ENCODE measurements around the gene CARD19. TPM values are rescaled to one million over a fixed set of nuclear protein-coding genes. Genes with fewer than 3 reads are reported as not detected.

CARD19 gene
- total RNA-seq, 8 experiments from 2014 or later = 17.5 to 57.7 (median 30.1) TPM

GRCh38 chr9:93058355-93059010 lies 37.5 kb upstream of the CARD19 start, which contains the start of gene SUSD3:
SUSD3 (plus strand) TSS chr9:93058701; CDS start chr9:93058743, 42 bp downstream.
- in situ Hi-C loops (cut with MboI; ENCODE audit: low pct_unique_long_range_greater_than_20kb in 2 of 9, low sequenced_read_pairs in 9 of 9, unreplicated experiment in 9 of 9) = no loop called here
- H3K4me1 ChIP-seq (replicated peaks in 1 of 2) = peaks cover 3 to 10% of the 10 kb centered on the region in 2 donors
- H3K27ac ChIP-seq = no peak within 1 kb of the TSS
- H3K4me3 ChIP-seq = peak within 1 kb of the TSS in 1 of 5 donors; percentile 17
- WGBS, 10 experiments = no CpG with 5 or more reads among the region's 55 CpGs
- peak; percentile 48 to 88 (median 76) for ATAC-seq (replicated peaks in 6 of 8)

DNA sequence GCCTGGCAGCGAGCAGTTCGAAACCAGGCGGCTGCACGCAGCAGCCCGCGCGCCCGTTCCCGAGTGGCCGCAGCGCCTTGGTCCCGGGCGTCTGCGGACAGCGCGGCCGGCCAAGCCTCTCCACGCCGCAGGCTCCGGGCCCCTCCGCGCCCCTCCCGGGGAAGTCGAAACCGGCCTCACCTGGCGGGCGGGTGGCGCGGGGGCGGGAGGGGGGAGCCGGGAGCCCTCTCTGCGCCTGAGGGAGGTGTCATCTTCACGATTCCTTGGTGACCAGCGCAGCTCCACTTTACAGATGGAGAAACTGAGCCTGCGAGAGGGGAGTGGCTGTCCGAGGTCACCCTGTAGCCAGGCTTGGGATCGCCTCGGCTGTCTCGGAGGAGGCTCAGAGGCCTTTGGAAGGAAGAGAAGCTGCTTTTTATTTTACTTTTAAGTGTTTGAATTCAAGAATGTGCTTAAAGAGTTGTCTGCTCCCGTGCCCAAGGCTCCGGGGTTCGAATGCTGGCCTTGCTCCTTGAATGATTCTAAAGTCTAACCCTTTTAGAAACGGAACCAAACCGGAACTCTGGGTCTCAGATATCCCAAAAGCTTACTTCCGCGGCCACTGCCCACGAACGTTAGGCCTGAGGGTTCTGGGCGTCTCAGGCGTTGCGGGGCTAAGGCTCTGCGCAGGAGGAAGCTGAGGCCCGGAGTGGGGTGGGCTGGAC lies 36.9 kb upstream of the CARD19 start:
- peak in 1 of 8 experiments; percentile 5 for ATAC-seq (replicated peaks in 6 of 8)
- Histone ChIP-seq H3K27ac (no peak overlapping the region), H3K4me3 (peak overlapping the region in 1 of 5 donors; percentile 17), H3K4me1 (replicated peaks in 1 of 2) (peaks cover 3 to 10% of the 10 kb centered on the region in 2 donors)
- 73 to 100% (median 88%) methylated on average over 2 to 16 of the region's 53 CpGs; no CpG with 5 or more reads in 1 of the 10 experiments for WGBS, 10 experiments
- in situ Hi-C loops (cut with MboI; ENCODE audit: low pct_unique_long_range_greater_than_20kb in 2 of 9, low sequenced_read_pairs in 9 of 9, unreplicated experiment in 9 of 9) = no loop called here

DNA sequence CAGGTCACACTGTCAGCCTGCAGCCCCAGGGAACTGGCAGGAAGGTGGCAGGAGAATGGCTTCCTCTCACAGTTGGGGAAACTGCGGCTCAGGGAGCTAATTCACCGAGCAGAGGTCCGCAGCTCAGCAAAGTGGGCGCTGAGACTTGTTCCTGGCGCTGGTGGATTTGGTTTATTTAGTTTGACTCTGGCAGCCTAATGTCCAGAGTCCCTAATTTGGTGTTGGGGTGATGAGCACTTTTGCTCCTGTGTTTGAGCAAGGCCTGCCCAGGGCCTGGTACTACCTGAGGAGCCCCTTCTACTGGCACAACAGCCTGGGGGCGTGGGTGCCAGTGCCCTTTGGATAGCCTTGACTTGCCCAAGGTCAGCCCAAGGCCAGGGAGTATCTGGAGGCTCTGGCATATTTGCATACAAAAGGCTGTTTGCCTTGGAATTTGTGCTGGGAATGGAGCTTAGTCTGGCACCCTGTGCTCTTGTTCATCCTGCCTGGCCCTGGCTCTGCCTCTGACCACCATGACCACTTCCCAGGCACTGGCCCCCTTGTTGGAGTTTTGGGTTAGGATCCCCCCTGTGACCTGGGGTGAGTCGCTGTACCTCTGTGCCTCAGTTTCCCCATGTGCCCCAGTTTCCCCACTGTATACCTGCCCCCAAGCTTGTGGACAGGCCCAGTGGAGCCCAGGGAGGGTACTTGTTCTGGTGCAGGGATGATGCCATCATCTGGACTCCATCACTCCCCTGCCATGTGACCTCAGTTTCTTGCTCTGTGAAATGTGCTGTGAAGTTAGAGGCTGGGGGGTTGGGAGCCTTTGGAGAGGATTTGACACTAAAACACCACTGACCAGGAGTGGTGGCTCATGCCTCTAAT lies 36.1 kb upstream of the CARD19 start:
- peaks cover 9 to 18% of the 10 kb centered on the region in 2 donors for H3K4me1 ChIP-seq (replicated peaks in 1 of 2)
- in situ Hi-C loops (cut with MboI; ENCODE audit: low pct_unique_long_range_greater_than_20kb in 2 of 9, low sequenced_read_pairs in 9 of 9, unreplicated experiment in 9 of 9) = no loop called here
- H3K27ac ChIP-seq = no peak overlapping the region
- 67 to 100% (median 91%) methylated on average over 2 to 6 of the region's 7 CpGs; no CpG with 5 or more reads in 5 of the 10 experiments for WGBS, 10 experiments
- H3K4me3 ChIP-seq = no peak overlapping the region
- ATAC-seq (replicated peaks in 6 of 8) = no peak

DNA sequence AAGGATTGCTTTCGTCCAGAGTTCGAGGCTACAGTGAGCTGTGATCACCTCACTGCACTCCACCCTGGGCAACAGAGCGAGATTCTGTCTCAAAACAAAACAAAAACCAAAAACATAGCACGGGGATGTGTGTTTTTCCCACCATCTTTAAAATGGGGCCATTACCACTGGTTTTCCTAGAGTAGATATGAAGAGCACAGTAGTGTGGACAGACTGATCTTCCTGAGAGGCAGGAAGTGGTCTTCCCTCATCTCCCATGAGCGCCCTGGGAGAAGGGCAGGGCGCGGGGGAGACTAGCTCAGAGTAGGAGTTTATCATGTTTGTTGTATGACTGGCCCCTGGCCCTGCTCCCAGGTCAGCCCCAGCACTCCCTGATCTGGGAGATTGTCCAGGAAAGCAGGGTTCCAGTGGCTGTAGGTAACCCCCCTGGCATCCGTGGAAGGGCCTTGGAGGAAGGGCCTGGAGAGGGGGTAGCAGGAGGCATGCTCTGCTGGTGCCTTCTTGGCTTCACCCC lies 35.2 kb upstream of the CARD19 start:
- ATAC-seq (replicated peaks in 6 of 8) = no peak
- 88 to 100% (median 90%) methylated on average over 2 to 4 of the region's 8 CpGs; no CpG with 5 or more reads in 5 of the 10 experiments for WGBS, 10 experiments
- H3K4me1 ChIP-seq (replicated peaks in 1 of 2) = peaks cover 9 to 21% of the 10 kb centered on the region in 2 donors
- no peak overlapping the region for H3K27ac ChIP-seq
- in situ Hi-C loops (cut with MboI; ENCODE audit: low pct_unique_long_range_greater_than_20kb in 2 of 9, low sequenced_read_pairs in 9 of 9, unreplicated experiment in 9 of 9) = no loop called here
- no peak overlapping the region for H3K4me3 ChIP-seq

GRCh38 chr9:93061260-93061751 lies 34.7 kb upstream of the CARD19 start:
- H3K4me3 ChIP-seq = no peak overlapping the region
- in situ Hi-C loops (cut with MboI; ENCODE audit: low pct_unique_long_range_greater_than_20kb in 2 of 9, low sequenced_read_pairs in 9 of 9, unreplicated experiment in 9 of 9) = no loop called here
- 33 to 100% (median 100%) methylated on average over 1 to 2 of the region's 4 CpGs; no CpG with 5 or more reads in 5 of the 10 experiments for WGBS, 10 experiments
- H3K4me1 ChIP-seq (replicated peaks in 1 of 2) = peaks cover 9 to 21% of the 10 kb centered on the region in 2 donors
- no peak overlapping the region for H3K27ac ChIP-seq
- no peak for ATAC-seq (replicated peaks in 6 of 8)

DNA sequence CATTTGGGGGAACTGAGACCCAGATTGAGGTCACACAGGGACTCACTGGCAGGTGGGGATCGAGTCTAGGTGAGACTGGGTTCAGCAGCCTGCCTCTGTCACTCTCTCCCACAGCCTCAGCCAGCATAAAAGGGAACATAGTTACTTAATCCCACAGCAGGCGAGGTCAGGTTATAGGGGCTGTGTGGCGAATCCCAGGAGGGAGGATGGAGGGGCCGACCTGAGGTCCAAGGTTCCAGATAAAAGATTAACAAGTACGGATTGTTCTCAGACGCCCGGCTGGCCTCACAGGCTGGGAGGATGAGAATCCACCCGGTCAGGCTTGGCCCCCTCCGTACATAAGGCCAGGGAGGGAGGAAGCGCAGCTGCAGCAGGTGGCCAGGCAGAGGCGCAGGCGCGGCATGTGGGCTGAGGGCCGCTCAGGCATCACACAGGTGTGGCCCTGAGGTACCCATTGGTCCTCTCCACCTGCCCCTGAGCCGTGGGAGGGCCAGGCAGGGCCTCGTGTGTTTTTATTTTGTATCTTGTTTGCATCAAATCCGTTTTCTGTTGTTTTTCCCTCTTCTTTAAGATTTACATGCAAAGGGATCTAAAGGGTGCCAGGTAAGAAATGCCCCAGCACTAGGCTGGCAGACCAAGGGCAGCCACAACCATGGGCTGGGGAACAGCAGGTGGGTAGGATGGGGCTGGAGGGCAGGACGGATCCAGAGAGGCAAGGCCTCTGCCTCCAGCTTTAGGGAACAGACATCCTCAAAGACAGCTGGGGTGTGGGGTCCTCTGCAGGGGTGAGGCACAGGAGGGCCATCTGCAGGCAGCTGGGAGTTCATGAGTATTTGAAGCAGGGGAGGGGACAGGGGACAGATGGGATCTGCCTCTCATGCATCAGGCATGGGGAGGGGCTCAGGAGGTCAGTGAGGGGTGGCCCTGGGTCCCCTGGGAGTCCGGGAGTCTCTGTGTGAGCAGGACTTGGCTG lies 33.9 kb upstream of the CARD19 start:
- ATAC-seq (replicated peaks in 6 of 8) = peak in 3 of 8 experiments; percentile 6 to 22 (median 11)
- no peak overlapping the region for H3K27ac ChIP-seq
- in situ Hi-C loops (cut with MboI; ENCODE audit: low pct_unique_long_range_greater_than_20kb in 2 of 9, low sequenced_read_pairs in 9 of 9, unreplicated experiment in 9 of 9) = no loop called here
- WGBS, 10 experiments = 40 to 100% (median 55%) methylated on average over 2 to 14 of the region's 19 CpGs; no CpG with 5 or more reads in 4 of the 10 experiments
- peaks cover 9 to 21% of the 10 kb centered on the region in 2 donors for H3K4me1 ChIP-seq (replicated peaks in 1 of 2)
- no peak overlapping the region for H3K4me3 ChIP-seq

GRCh38 chr9:93064392-93065134 lies 31.5 kb upstream of the CARD19 start:
- Histone ChIP-seq H3K27ac (peak overlapping the region in 1 of 2 donors; percentile 57), H3K4me3 (no peak overlapping the region), H3K4me1 (replicated peaks in 1 of 2) (peaks cover 9 to 17% of the 10 kb centered on the region in 2 donors)
- ATAC-seq (replicated peaks in 6 of 8) = peak in 7 of 8 experiments; percentile 31 to 79 (median 63)
- in situ Hi-C loops (cut with MboI; ENCODE audit: low pct_unique_long_range_greater_than_20kb in 2 of 9, low sequenced_read_pairs in 9 of 9, unreplicated experiment in 9 of 9) = no loop called here
- WGBS, 10 experiments = 33 to 100% (median 50%) methylated on average over 1 to 6 of the region's 12 CpGs; no CpG with 5 or more reads in 5 of the 10 experiments

DNA sequence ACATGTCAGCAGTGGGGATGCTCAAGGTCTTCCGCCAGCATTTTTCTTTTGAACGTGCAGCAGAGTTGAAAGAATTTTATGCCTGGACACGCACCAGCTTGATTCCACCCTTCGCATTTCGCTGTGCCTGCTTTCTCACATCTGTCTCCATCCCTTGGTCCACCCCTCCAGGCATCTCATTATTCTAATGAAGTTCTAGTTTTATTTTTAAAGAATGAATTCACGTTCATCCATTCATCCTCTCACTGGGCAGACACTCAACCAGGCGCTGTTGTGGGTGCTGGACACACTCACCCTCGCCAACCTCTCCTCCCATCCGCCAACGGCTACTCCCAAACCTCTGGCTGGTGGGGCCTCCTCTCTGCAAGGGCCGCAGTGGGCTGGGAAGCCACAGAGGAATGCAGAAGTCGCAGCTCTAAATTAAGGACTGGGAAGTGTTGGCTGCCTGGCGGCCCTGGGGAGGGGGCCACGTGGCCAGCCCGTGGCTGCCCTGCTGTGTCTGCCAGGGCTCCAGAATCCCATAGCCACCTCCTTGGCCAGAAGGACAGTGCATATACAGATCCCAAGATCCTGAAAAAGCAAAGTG lies 30.8 kb upstream of the CARD19 start:
- peaks cover 9 to 17% of the 10 kb centered on the region in 2 donors for H3K4me1 ChIP-seq (replicated peaks in 1 of 2)
- ATAC-seq (replicated peaks in 6 of 8) = peak in 6 of 8 experiments; percentile 18 to 91 (median 63)
- no peak overlapping the region for H3K4me3 ChIP-seq
- in situ Hi-C loops (cut with MboI; ENCODE audit: low pct_unique_long_range_greater_than_20kb in 2 of 9, low sequenced_read_pairs in 9 of 9, unreplicated experiment in 9 of 9) = no loop called here
- 0 to 94% (median 85%) methylated on average over 2 to 9 of the region's 15 CpGs; no CpG with 5 or more reads in 3 of the 10 experiments for WGBS, 10 experiments
- peak overlapping the region in 1 of 2 donors; percentile 57 for H3K27ac ChIP-seq

- no peak for ATAC-seq (replicated peaks in 6 of 8)
- Histone ChIP-seq H3K27ac (no peak overlapping the region), H3K4me1 (replicated peaks in 1 of 2) (peaks cover 9 to 15% of the 10 kb centered on the region in 2 donors), H3K4me3 (no peak overlapping the region)
- in situ Hi-C loops (cut with MboI; ENCODE audit: low pct_unique_long_range_greater_than_20kb in 2 of 9, low sequenced_read_pairs in 9 of 9, unreplicated experiment in 9 of 9) = no loop called here
- WGBS, 10 experiments = 22 to 89% (median 81%) methylated on average over 1 to 3 of the region's 3 CpGs
These were observed 28.9 kb upstream of the CARD19 start for GRCh38 chr9:93066978-93067603.

DNA sequence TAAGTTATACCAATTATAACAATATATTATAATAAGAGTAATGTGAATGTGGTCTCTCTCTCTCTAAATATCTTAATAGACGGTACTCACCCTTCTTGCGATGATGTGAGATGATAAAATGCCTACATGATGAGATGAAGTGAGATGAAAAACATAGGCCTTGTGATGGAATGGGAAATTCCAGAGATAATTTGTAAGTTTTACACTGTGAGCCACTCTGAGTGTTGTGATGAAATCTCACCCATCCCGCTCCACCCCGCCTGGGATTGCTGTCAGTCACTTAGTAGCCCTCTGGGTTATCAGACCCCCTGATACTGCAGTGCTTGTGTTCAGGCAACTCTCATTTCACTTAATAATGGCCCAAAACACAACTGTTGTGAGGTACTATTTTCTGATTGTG lies 27.1 kb upstream of the CARD19 start:
- H3K27ac ChIP-seq = no peak overlapping the region
- WGBS, 10 experiments = 60 to 100% (median 90%) methylated on average over 2 to 4 of the region's 4 CpGs; no CpG with 5 or more reads in 1 of the 10 experiments
- no peak overlapping the region for H3K4me3 ChIP-seq
- in situ Hi-C loops (cut with MboI; ENCODE audit: low pct_unique_long_range_greater_than_20kb in 2 of 9, low sequenced_read_pairs in 9 of 9, unreplicated experiment in 9 of 9) = no loop called here
- peaks cover 5 to 11% of the 10 kb centered on the region in 2 donors for H3K4me1 ChIP-seq (replicated peaks in 1 of 2)
- ATAC-seq (replicated peaks in 6 of 8) = no peak

Measured in motor neuron (in vitro differentiated cells).